ENCODE measurements around the gene KCNIP4. TPM values are rescaled to one million over a fixed set of nuclear protein-coding genes. Genes with fewer than 3 reads are reported as not detected.

The KCNIP4 gene
- total RNA-seq, 1 experiment from 2014 or later: 0.91 TPM

- ChIA-PET CTCF (interaction anchor here (0.6 kb wide), 3 partner anchors 111 to 1980 kb away, joined by 3 to 4 read pairs (median 4); no protein-coding TSS in a partner anchor), POLR2A (no interaction called here)
- intact Hi-C loops (cut with micrococcal nuclease): no loop called here
- TF ChIP-seq CTCF (IDR thresholded peaks at IDR 0.05; ENCODE audit: unreplicated experiment): no peak
- H3K9me3 Mint-ChIP-seq (ENCODE audit: unreplicated experiment): peaks cover 8% of the 10 kb centered on the region
- BruUV-seq (replicated peaks): no TSS peak
- H3K4me3 Mint-ChIP-seq (ENCODE audit: unreplicated experiment): no peak overlapping the region
- no peak for DNase-seq (ENCODE audit: unreplicated experiment)
- no peak overlapping the region for H3K27ac Mint-ChIP-seq (ENCODE audit: low read depth, unreplicated experiment)
- H3K4me1 Mint-ChIP-seq (ENCODE audit: insufficient read depth, unreplicated experiment): peaks cover 4% of the 10 kb centered on the region
- H3K36me3 Mint-ChIP-seq (ENCODE audit: insufficient read depth, unreplicated experiment): no peaks in the 10 kb centered on the region
- no peaks in the 10 kb centered on the region for H3K27me3 Mint-ChIP-seq (ENCODE audit: insufficient read depth, unreplicated experiment)
Measured at GRCh38 chr4:21018817-21019216, 929.8 kb downstream of the KCNIP4 start.

GRCh38 chr4:21013501-21013900 lies 935.1 kb downstream of the KCNIP4 start:
- Mint-ChIP-seq H3K27ac (ENCODE audit: low read depth, unreplicated experiment) (peak overlapping the region; percentile 71), H3K4me1 (ENCODE audit: insufficient read depth, unreplicated experiment) (peaks cover 17% of the 10 kb centered on the region), H3K27me3 (ENCODE audit: insufficient read depth, unreplicated experiment) (no peaks in the 10 kb centered on the region), H3K4me3 (ENCODE audit: unreplicated experiment) (no peak overlapping the region), H3K36me3 (ENCODE audit: insufficient read depth, unreplicated experiment) (no peaks in the 10 kb centered on the region), H3K9me3 (ENCODE audit: unreplicated experiment) (peaks cover 8% of the 10 kb centered on the region)
- CTCF ChIA-PET: interaction anchor here (0.5 kb wide), 1 partner anchor 159 kb away, joined by 3 read pairs; no protein-coding TSS in a partner anchor
- no TSS peak for BruUV-seq (replicated peaks)
- TF ChIP-seq CTCF (IDR thresholded peaks at IDR 0.05; ENCODE audit: unreplicated experiment): no peak
- DNase-seq (ENCODE audit: unreplicated experiment): peak; percentile 5
- intact Hi-C loops (cut with micrococcal nuclease): no loop called here
- POLR2A ChIA-PET: interaction anchor here (0.9 kb wide), 1 partner anchor 21 kb away, joined by 3 read pairs; no protein-coding TSS in a partner anchor

GRCh38 chr4:21012851-21013331 lies 935.7 kb downstream of the KCNIP4 start:
- CTCF ChIA-PET: no interaction called here
- DNase-seq (ENCODE audit: unreplicated experiment): peak; percentile 77
- no peaks in the 10 kb centered on the region for H3K27me3 Mint-ChIP-seq (ENCODE audit: insufficient read depth, unreplicated experiment)
- intact Hi-C loops (cut with micrococcal nuclease): no loop called here
- H3K4me3 Mint-ChIP-seq (ENCODE audit: unreplicated experiment): no peak overlapping the region
- H3K36me3 Mint-ChIP-seq (ENCODE audit: insufficient read depth, unreplicated experiment): no peaks in the 10 kb centered on the region
- POLR2A ChIA-PET: no interaction called here
- H3K4me1 Mint-ChIP-seq (ENCODE audit: insufficient read depth, unreplicated experiment): peaks cover 17% of the 10 kb centered on the region
- no TSS peak for BruUV-seq (replicated peaks)
- no peak for TF ChIP-seq CTCF (IDR thresholded peaks at IDR 0.05; ENCODE audit: unreplicated experiment)
- H3K27ac Mint-ChIP-seq (ENCODE audit: low read depth, unreplicated experiment): peak overlapping the region; percentile 71
- H3K9me3 Mint-ChIP-seq (ENCODE audit: unreplicated experiment): peaks cover 8% of the 10 kb centered on the region

- CTCF ChIA-PET: no interaction called here
- Mint-ChIP-seq H3K4me3 (ENCODE audit: unreplicated experiment) (no peak overlapping the region), H3K36me3 (ENCODE audit: insufficient read depth, unreplicated experiment) (no peaks in the 10 kb centered on the region), H3K9me3 (ENCODE audit: unreplicated experiment) (peaks cover 4% of the 10 kb centered on the region), H3K4me1 (ENCODE audit: insufficient read depth, unreplicated experiment) (peaks cover 17% of the 10 kb centered on the region), H3K27ac (ENCODE audit: low read depth, unreplicated experiment) (no peak overlapping the region), H3K27me3 (ENCODE audit: insufficient read depth, unreplicated experiment) (no peaks in the 10 kb centered on the region)
- peak; percentile 55 for DNase-seq (ENCODE audit: unreplicated experiment)
- no peak for TF ChIP-seq CTCF (IDR thresholded peaks at IDR 0.05; ENCODE audit: unreplicated experiment)
- POLR2A ChIA-PET: no interaction called here
- intact Hi-C loops (cut with micrococcal nuclease): no loop called here
- no TSS peak for BruUV-seq (replicated peaks)
Measured at GRCh38 chr4:21011106-21011505, 937.5 kb downstream of the KCNIP4 start.
